ENCODE measurements around the gene CEL.
"Not testable (repeated sequence)": the region's sequence is repeated elsewhere in the genome, so short reads cannot be mapped to it uniquely, and the experiment has no call there.

The CEL gene

DNA sequence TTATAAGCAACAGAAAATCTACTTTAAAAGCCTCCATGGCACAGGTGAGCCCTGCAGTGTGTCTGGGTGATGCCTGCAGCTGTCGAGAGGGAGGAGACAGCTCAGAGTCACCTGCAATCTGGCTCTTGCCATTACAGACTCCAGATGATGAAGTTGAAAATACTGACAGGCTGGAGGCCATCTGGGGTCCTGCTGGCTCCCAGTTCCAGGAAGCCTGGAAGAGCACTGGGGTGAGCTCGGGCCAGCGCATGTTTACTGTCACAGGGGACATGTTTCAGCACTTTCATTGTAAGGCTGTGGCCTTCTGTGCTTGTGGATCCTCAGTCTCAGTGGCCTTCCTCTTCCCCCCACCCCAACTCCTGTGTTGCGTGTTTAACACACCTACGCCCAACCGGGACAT lies 28.4 kb downstream of the CEL start:
- Histone ChIP-seq H3K4me3 (replicated peaks; ENCODE audit: low read depth, low read length) (no peak overlapping the region), H3K27me3 (replicated peaks; ENCODE audit: control insufficient read depth, insufficient read depth, low read length) (no peaks in the 10 kb centered on the region), H3K36me3 (ENCODE audit: control insufficient read depth, insufficient read depth, low read length) (no peaks in the 10 kb centered on the region)
- no peak for DNase-seq (ENCODE audit: extremely low read depth, insufficient read length)
- TF ChIP-seq, protein P1, sequence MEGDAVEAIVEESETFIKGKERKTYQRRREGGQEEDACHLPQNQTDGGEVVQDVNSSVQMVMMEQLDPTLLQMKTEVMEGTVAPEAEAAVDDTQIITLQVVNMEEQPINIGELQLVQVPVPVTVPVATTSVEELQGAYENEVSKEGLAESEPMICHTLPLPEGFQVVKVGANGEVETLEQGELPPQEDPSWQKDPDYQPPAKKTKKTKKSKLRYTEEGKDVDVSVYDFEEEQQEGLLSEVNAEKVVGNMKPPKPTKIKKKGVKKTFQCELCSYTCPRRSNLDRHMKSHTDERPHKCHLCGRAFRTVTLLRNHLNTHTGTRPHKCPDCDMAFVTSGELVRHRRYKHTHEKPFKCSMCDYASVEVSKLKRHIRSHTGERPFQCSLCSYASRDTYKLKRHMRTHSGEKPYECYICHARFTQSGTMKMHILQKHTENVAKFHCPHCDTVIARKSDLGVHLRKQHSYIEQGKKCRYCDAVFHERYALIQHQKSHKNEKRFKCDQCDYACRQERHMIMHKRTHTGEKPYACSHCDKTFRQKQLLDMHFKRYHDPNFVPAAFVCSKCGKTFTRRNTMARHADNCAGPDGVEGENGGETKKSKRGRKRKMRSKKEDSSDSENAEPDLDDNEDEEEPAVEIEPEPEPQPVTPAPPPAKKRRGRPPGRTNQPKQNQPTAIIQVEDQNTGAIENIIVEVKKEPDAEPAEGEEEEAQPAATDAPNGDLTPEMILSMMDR (IDR thresholded peaks at IDR 0.05; ENCODE audit: insufficient read depth, low read length, poor library complexity, severe bottlenecking) = no peak

DNA sequence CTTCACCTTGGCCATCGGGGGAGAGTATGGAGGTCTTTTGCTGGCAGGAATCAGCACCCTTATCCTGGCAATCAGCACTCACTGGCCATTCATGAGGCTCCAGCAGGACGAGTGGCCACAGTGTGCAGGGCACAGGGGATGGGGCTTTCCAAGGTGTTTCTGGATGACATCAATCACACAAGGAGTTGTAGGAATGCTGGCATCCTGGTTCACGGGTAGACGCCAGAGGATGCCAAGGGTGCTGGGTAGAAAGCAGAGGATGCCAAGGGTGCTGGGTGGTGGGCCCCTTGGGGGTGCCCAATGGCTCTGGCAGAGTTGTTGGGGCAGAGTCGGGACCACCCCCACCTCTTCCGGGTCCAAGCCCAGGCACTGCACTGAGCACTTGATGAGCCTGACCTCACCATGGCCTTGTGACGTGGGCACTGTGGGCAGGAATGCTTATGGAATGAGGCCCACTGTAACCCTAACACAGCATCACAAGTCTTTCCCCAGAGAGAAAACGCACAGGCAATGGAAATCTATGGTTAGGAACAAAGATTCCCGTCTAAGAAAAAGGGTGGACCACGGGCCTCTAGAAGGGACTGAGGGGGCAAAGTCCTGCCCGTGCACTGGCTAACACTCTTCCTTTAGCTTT lies 29.1 kb downstream of the CEL start:
- Histone ChIP-seq H3K36me3 (ENCODE audit: control insufficient read depth, insufficient read depth, low read length) (no peaks in the 10 kb centered on the region), H3K4me3 (replicated peaks; ENCODE audit: low read depth, low read length) (no peak overlapping the region), H3K27me3 (replicated peaks; ENCODE audit: control insufficient read depth, insufficient read depth, low read length) (no peaks in the 10 kb centered on the region)
- DNase-seq (ENCODE audit: extremely low read depth, insufficient read length) = no peak
- TF ChIP-seq, protein P1 (IDR thresholded peaks at IDR 0.05; ENCODE audit: insufficient read depth, low read length, poor library complexity, severe bottlenecking) = no peak

DNA sequence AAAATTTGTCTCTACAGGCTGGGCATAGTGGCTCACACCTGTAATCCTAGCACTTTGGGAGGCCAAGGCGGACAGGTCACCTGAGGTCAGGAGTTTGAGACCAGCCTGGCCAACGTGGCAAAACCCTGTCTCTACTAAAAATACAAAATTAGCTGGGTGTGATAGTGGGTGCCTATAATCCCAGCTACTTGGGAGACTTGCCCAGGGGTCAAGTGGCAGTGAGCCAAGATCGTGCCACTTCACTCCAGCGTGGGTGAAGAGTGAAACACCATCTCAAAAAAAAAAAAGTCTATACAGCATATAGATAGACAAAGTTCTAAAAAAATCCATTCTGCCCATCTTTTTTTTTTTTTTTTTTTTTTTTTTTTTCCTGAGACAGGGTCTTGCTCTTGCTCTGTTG lies 32.6 kb downstream of the CEL start:
- DNase-seq (ENCODE audit: extremely low read depth, insufficient read length); H3K27me3 ChIP-seq (replicated peaks; ENCODE audit: control insufficient read depth, insufficient read depth, low read length); H3K4me3 ChIP-seq (replicated peaks; ENCODE audit: low read depth, low read length): not testable (repeated sequence)
- H3K36me3 ChIP-seq (ENCODE audit: control insufficient read depth, insufficient read depth, low read length) = peaks cover 12% of the 10 kb centered on the region

DNA sequence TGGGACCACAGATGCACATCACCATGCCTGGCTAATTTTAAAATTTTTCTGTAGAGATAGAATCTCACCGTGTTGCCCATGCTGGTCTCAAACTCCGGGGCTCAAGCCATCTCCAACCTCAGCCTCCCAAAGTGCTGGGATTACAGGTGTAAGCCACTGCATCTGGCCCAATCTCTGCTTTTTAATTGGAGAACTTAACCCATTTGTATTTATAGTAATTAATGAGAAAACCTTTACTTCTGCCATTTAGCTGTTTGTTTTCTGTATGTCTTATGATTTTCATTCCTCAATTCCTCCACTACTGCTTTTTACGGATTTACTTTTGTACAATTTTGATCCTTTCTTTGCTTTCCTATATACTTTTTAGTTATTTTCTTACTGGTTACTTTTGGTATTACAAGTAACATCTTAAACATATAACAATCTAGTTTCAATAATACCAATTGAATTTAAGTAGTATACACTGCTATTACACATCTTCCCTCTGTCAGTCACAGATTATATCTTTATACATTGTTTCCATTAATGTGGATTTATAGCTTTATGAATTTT lies 33.1 kb downstream of the CEL start:
- Histone ChIP-seq H3K4me3 (replicated peaks; ENCODE audit: low read depth, low read length) (no peak overlapping the region), H3K36me3 (ENCODE audit: control insufficient read depth, insufficient read depth, low read length) (peaks cover 12% of the 10 kb centered on the region)

DNA sequence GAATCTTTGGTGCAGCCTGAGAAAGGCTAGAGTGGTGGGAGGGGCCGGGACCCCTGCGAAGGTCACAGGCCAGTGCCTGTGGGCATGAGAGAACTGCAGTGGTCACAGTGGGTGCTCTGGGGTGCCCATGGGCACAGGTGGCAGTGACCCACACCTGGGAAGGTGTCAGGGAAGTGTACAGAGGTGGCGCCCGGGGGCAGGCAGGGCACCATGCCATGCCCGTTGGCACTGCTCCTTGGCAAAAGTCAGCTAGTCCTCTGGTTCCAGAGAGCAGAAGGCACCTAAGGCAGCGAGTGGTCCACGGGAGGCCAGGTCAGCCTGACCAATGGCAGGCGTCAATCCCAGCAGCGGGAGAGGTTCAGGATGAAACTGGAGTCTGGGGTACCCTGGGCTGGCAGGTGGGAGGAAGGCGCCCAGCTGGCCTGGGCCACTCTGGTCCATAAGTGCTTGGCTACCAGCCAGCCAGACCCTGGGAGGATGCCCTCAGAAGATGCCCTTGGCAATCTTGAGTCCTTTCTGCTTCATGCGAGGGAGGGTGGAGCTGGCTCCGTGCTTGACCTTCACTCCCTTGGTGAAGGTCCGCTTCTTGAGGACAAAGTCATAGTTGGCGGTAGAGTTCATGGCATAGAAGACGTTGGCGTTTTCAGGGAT lies 36.4 kb downstream of the CEL start:
- no peaks in the 10 kb centered on the region for H3K27me3 ChIP-seq (replicated peaks; ENCODE audit: control insufficient read depth, insufficient read depth, low read length)
- no peak overlapping the region for H3K4me3 ChIP-seq (replicated peaks; ENCODE audit: low read depth, low read length)
- H3K36me3 ChIP-seq (ENCODE audit: control insufficient read depth, insufficient read depth, low read length) = peaks cover 35% of the 10 kb centered on the region
- DNase-seq (ENCODE audit: extremely low read depth, insufficient read length) = no peak
- TF ChIP-seq, protein P1 (IDR thresholded peaks at IDR 0.05; ENCODE audit: insufficient read depth, low read length, poor library complexity, severe bottlenecking) = no peak

More for the DNA sequence above, 33.1 kb downstream of the CEL start:
- TF ChIP-seq, protein P1 (IDR thresholded peaks at IDR 0.05; ENCODE audit: insufficient read depth, low read length, poor library complexity, severe bottlenecking) = no peak
- no peak for DNase-seq (ENCODE audit: extremely low read depth, insufficient read length)
- no peaks in the 10 kb centered on the region for H3K27me3 ChIP-seq (replicated peaks; ENCODE audit: control insufficient read depth, insufficient read depth, low read length)

DNA sequence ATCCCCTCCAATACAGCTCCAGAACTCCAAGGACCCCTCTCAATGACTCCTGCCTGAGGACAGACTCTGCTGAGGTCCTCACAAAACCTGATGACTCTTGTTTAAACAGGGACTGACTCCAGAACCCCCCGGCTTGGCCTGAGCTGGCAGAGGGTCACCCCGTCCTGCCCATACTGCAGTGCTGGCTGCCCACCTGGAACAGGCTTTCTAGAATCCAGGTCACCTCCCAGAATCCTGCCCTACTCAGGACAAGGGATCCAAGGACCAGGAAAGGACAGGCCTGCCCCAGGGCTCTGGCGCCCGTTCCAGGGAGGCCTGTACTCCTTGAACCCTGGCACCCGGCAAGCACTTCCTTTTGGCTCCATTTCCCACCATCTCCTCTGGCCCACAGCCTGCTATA lies 37.1 kb downstream of the CEL start:
- H3K27me3 ChIP-seq (replicated peaks; ENCODE audit: control insufficient read depth, insufficient read depth, low read length) = no peaks in the 10 kb centered on the region
- H3K36me3 ChIP-seq (ENCODE audit: control insufficient read depth, insufficient read depth, low read length) = peaks cover 42% of the 10 kb centered on the region
- DNase-seq (ENCODE audit: extremely low read depth, insufficient read length) = no peak
- TF ChIP-seq, protein P1 (IDR thresholded peaks at IDR 0.05; ENCODE audit: insufficient read depth, low read length, poor library complexity, severe bottlenecking) = no peak
- no peak overlapping the region for H3K4me3 ChIP-seq (replicated peaks; ENCODE audit: low read depth, low read length)

Measured in GM06990 (cell line).